GM12878 (cell line): ENCODE results near the gene FUBP3. TPM values are rescaled to one million over a fixed set of nuclear protein-coding genes. Genes with fewer than 3 reads are reported as not detected.

ENCODE experiments used
- ATAC-seq: fragments of 200-7000 bp; cut with Tn5 transposase; 3 replicates; pipeline ENCODE4 v1.9.1; 2020; ENCODE audit warnings: mild to moderate bottlenecking, moderate library complexity
- BruUV-seq: library from RNA; stranded (reverse); fragments of 400-500 nt; replicated peaks from 2 replicates; lab custom pipeline; 2021; lab: Mats Ljungman, UMichigan
- CTCF ChIA-PET: fragments of 300-600 bp; sonication (Branson Sonifier 250); formaldehyde crosslinking; extraction: SDS; loops from one replicate; lab custom pipeline; 2021; ENCODE audit warnings: inconsistent platforms; lab: Yijun Ruan, JAX
- POLR2A ChIA-PET: fragments of 350-600 bp; formaldehyde crosslinking; extraction: SDS; loops from one replicate; lab custom pipeline; 2021; ENCODE audit warnings: inconsistent platforms; lab: Charles Lee
- RAD21 ChIA-PET: fragments of 300-600 bp; sonication (Branson Sonifier 250); formaldehyde crosslinking; loops from one replicate; lab custom pipeline; 2023; ENCODE audit warnings: antibody characterized with exemption; ENCODE audit not compliant: unreplicated experiment; lab: Charles Lee
- SMC1A ChIA-PET: fragments of 300-600 bp; sonication (Branson Sonifier 250); formaldehyde crosslinking; loops from one replicate; lab custom pipeline; 2023; ENCODE audit not compliant: unreplicated experiment, uncharacterized antibody; lab: Charles Lee
- DNase-seq: peaks from one replicate; pipeline ENCODE4 v3.0.0-alpha.2; 2011; ENCODE audit warnings: low read depth, low spot score
- FAIRE-seq: peaks from 3 replicates; lab custom pipeline; 2011; peaks lifted over from hg19 to GRCh38; lab: Jason Lieb, UNC
- H2AFZ ChIP-seq: 2 replicates; pipeline ENCODE4 v1.6.0; 2011; ENCODE audit warnings: low read depth, low read length, control low read depth; ENCODE audit not compliant: control insufficient read depth
- H3K27ac ChIP-seq: 2 replicates; pipeline ENCODE4 v1.5.1; 2011; ENCODE audit warnings: control low read depth; ENCODE audit not compliant: control insufficient read depth, insufficient read depth
- H3K27me3 ChIP-seq, 2 experiments: replicated peaks in 1 of 2; 2 replicates each; pipeline versions ENCODE4 v1.6.0 to v1.6.1; 2011; ENCODE audit warnings: low read length in 1 of 2; ENCODE audit not compliant: control insufficient read depth in 2 of 2, insufficient read depth in 2 of 2
- H3K36me3 ChIP-seq, 2 experiments: 2 replicates each; pipeline ENCODE4 v1.5.1; 2011; ENCODE audit warnings: low read length in 1 of 2; ENCODE audit not compliant: control insufficient read depth in 2 of 2, insufficient read depth in 2 of 2
- H3K4me1 ChIP-seq: 2 replicates; pipeline ENCODE4 v1.6.1; 2011; ENCODE audit warnings: mild to moderate bottlenecking, low read length, moderate library complexity, mixed read lengths; ENCODE audit not compliant: control insufficient read depth, insufficient read depth
- H3K4me2 ChIP-seq: 2 replicates; pipeline ENCODE4 v1.6.0; 2011; ENCODE audit warnings: control low read depth; ENCODE audit not compliant: control insufficient read depth, insufficient read depth
- H3K4me3 ChIP-seq: fragments of 200-600 bp; sonication (generic); 2 replicates; pipeline ENCODE4 v1.5.1; 2016
- H3K79me2 ChIP-seq: 2 replicates; pipeline ENCODE4 v1.6.0; 2011; ENCODE audit warnings: low read length; ENCODE audit not compliant: control insufficient read depth, insufficient read depth
- H3K9ac ChIP-seq: 2 replicates; pipeline ENCODE4 v1.8.0; 2011; ENCODE audit warnings: low read length, control low read depth, mixed read lengths; ENCODE audit not compliant: control insufficient read depth, insufficient read depth
- H3K9me3 ChIP-seq: replicated peaks from 3 replicates; pipeline ENCODE4 v1.5.1; 2011; ENCODE audit warnings: mild to moderate bottlenecking, low read length; ENCODE audit not compliant: control insufficient read depth, insufficient read depth
- H4K20me1 ChIP-seq: 2 replicates; pipeline ENCODE4 v1.6.0; 2011; ENCODE audit not compliant: control insufficient read depth, insufficient read depth
- CTCF ChIP-seq, 3 experiments: IDR thresholded peaks in 2 of 3; conservative IDR thresholded peaks in 1 of 3; 2 replicates each; pipeline ENCODE4 v1.5.1; 2011; ENCODE audit warnings: low read depth in 3 of 3, low read length in 3 of 3, mild to moderate bottlenecking in 3 of 3, control low read depth in 2 of 3, moderate library complexity in 2 of 3, inconsistent platforms in 1 of 3, mixed read lengths in 1 of 3; ENCODE audit not compliant: control insufficient read depth in 2 of 3, insufficient read depth in 1 of 3; ENCODE audit errors: extremely low read depth in 1 of 3
- HDAC6 ChIP-seq: fragments of 200-600 bp; sonication (generic); IDR thresholded peaks from one replicate; pipeline ENCODE4 v1.8.0; 2017; ENCODE audit warnings: antibody characterized with exemption; ENCODE audit not compliant: unreplicated experiment
- JUND ChIP-seq: IDR thresholded peaks from 2 replicates; pipeline ENCODE4 v1.6.1; 2012; ENCODE audit warnings: low read depth, mild to moderate bottlenecking, low read length, improper control_type of control experiment, moderate library complexity
- MLLT1 ChIP-seq: fragments of 450-650 bp; IDR thresholded peaks from 2 replicates; pipeline ENCODE4 v1.6.1; 2016; ENCODE audit warnings: mild to moderate bottlenecking
- POLR2A ChIP-seq: IDR thresholded peaks from 2 replicates; pipeline ENCODE4 v1.6.1; 2011; ENCODE audit warnings: low read depth, mild to moderate bottlenecking, low read length
- SIX5 ChIP-seq: IDR thresholded peaks from 2 replicates; pipeline ENCODE4 v1.6.1; 2011; ENCODE audit warnings: mild to moderate bottlenecking, low read depth, low read length, moderate library complexity; ENCODE audit not compliant: severe bottlenecking
- SRF ChIP-seq, 2 experiments: IDR thresholded peaks; 2 replicates each; pipeline ENCODE4 v1.6.1; 2011; ENCODE audit warnings: low read depth in 2 of 2, low read length in 2 of 2, mild to moderate bottlenecking in 1 of 2, moderate library complexity in 1 of 2
- STAT3 ChIP-seq: IDR thresholded peaks from 2 replicates; pipeline ENCODE4 v1.6.1; 2011; ENCODE audit warnings: low read depth, low read length, improper control_type of control experiment
- ZNF274 ChIP-seq: IDR thresholded peaks from one replicate; pipeline ENCODE4 v1.8.0; 2011; ENCODE audit not compliant: insufficient read length, insufficient read depth
- ZNF384 ChIP-seq: IDR thresholded peaks from 2 replicates; pipeline ENCODE4 v1.6.1; 2012; ENCODE audit warnings: low read depth, mild to moderate bottlenecking, low read length, improper control_type of control experiment, borderline replicate concordance
- WGBS: methylation state at CpG from one replicate; pipeline ENCODE4 v1.1.6; 2016; ENCODE audit warnings: low lambda C conversion rate; ENCODE audit not compliant: insufficient replicate concordance, insufficient coverage; ENCODE audit errors: missing lambda C conversion rate; 5-methylcytosine and 5-hydroxymethylcytosine counted together
- in situ Hi-C: fragments of 300-500 bp; cut with MboI; formaldehyde crosslinking; loops from 9 replicates; pipeline ENCODE4 v1.14.3; 2018; ENCODE audit warnings: mixed read lengths
- intact Hi-C: fragments of 100-400 bp; cut with micrococcal nuclease; formaldehyde crosslinking; loops from one replicate; pipeline ENCODE4 v1.14.2; 2022; ENCODE audit not compliant: unreplicated experiment
- polyA plus RNA-seq, 11 experiments: library from polyadenylated mRNA; depleted of rRNA in 4 of 11; unstranded in 6 of 11; stranded (reverse) in 5 of 11; fragments of >200 nt; fragmentation: Nextera tagmentation in 4 of 11; fragmentation: Illumina TruSeq in 1 of 11; extraction: Ambion mirVana in 4 of 11; extraction: Trizol in 1 of 11; gene quantifications; 1 replicate in 1 of 11; 2 replicates in 10 of 11; pipeline versions ENCODE4 v1.2.1 to v1.2.3, GENCODE V29; 2011 to 2016; ENCODE audit warnings: inconsistent platforms in 2 of 11, missing spikeins in 2 of 11, low read depth in 1 of 11
- total RNA-seq, 4 experiments: library from RNA; depleted of rRNA in 3 of 4; stranded (reverse); fragments of >200 nt in 3 of 4; fragmentation: Illumina TruSeq in 1 of 4; extraction: Trizol in 1 of 4; gene quantifications; 2 replicates each; pipeline versions ENCODE4 v1.2.1 to v1.2.3, GENCODE V29; 2013 to 2021
- TF ChIP-seq, protein P1 (sequence below): fragments of 450-650 bp; IDR thresholded peaks from 2 replicates; pipeline ENCODE4 v1.6.1; 2018; ENCODE audit warnings: borderline replicate concordance, mild to moderate bottlenecking; ENCODE audit not compliant: partially characterized antibody

FUBP3 gene
- total and polyA plus RNA-seq, 10 of the 15 experiments (the other 5 are each of a cell fraction or from before 2014, with no cell fraction given): 2.4 to 49.4 (median 37.2) TPM

DNA sequence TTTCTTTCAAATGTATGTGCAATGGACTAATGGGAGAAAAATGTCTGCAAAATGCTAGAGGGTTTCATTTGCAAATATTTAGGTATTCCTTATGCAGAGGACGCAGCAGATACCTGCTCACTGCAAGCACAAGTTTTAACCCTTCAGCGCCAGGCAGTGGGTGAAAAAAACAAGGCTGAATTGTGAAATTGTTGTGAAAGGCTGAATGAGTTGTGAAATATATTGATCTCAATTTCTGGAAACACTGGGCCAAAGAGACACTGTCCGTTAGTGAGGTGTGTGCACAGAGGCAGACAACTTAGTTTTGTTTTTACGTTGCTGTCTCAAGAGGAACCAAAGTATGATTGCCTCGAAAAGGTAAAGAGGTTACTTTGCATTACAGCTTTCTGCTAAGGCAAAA lies 18.8 kb downstream of the FUBP3 start:
- no TSS peak for BruUV-seq
- H3K36me3 ChIP-seq: peaks cover 6 to 28% of the 10 kb centered on the region in 2 experiments
- H3K27me3 ChIP-seq: no peaks in the 10 kb centered on the region
- TF ChIP-seq, protein P1, sequence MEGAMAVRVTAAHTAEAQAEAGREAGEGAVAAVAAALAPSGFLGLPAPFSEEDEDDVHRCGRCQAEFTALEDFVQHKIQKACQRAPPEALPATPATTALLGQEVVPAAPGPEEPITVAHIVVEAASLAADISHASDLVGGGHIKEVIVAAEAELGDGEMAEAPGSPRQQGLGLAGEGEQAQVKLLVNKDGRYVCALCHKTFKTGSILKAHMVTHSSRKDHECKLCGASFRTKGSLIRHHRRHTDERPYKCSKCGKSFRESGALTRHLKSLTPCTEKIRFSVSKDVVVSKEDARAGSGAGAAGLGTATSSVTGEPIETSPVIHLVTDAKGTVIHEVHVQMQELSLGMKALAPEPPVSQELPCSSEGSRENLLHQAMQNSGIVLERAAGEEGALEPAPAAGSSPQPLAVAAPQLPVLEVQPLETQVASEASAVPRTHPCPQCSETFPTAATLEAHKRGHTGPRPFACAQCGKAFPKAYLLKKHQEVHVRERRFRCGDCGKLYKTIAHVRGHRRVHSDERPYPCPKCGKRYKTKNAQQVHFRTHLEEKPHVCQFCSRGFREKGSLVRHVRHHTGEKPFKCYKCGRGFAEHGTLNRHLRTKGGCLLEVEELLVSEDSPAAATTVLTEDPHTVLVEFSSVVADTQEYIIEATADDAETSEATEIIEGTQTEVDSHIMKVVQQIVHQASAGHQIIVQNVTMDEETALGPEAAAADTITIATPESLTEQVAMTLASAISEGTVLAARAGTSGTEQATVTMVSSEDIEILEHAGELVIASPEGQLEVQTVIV: no peak
- no peak for TF ChIP-seq SIX5
- no peak for TF ChIP-seq HDAC6
- no peak for TF ChIP-seq STAT3
- TF ChIP-seq ZNF384: no peak
- TF ChIP-seq CTCF (IDR thresholded peaks at IDR 0.05 in 2 of 3, conservative IDR thresholded peaks at IDR 0.05 in 1 of 3; ENCODE audit: control insufficient read depth in 2 of 3, extremely low read depth in 1 of 3, insufficient read depth in 1 of 3, low read depth in 3 of 3, low read length in 3 of 3): no peak
- no peak for TF ChIP-seq JUND
- TF ChIP-seq ZNF274: no peak
- TF ChIP-seq SRF (IDR thresholded peaks at IDR 0.05; ENCODE audit: low read depth in 2 of 2, low read length in 2 of 2): no peak
- TF ChIP-seq POLR2A: no peak
- TF ChIP-seq MLLT1: no peak
- WGBS: 97% methylated on average over 5 of the region's 5 CpGs
- FAIRE-seq: no peak
- H3K9me3 ChIP-seq: no peaks in the 10 kb centered on the region
- ChIA-PET POLR2A (no interaction called here), CTCF (no interaction called here), RAD21 (no interaction called here), SMC1A (no interaction called here)
- no peak overlapping the region for H3K9ac ChIP-seq
- no peak overlapping the region for H3K27ac ChIP-seq
- in situ Hi-C loops (no loop called here), intact Hi-C loops (no loop called here)
- H3K4me3 ChIP-seq: no peak overlapping the region
- H3K4me1 ChIP-seq: no peaks in the 10 kb centered on the region
- no peak for ATAC-seq
- H3K79me2 ChIP-seq: no peaks in the 10 kb centered on the region
- no peak overlapping the region for H2AFZ ChIP-seq
- no peak overlapping the region for H3K4me2 ChIP-seq
- no peak for DNase-seq
- peaks cover 5% of the 10 kb centered on the region for H4K20me1 ChIP-seq
